GM21825 (cell line): ENCODE results near the gene ARHGEF11.

Source experiments
- ATAC-seq: cut with Tn5 transposase; IDR thresholded peaks from one replicate; pipeline ENCODE4 v1.9.1; 2021; ENCODE audit warnings: mild to moderate bottlenecking, moderate library complexity; ENCODE audit not compliant: unreplicated experiment

ARHGEF11 gene

DNA sequence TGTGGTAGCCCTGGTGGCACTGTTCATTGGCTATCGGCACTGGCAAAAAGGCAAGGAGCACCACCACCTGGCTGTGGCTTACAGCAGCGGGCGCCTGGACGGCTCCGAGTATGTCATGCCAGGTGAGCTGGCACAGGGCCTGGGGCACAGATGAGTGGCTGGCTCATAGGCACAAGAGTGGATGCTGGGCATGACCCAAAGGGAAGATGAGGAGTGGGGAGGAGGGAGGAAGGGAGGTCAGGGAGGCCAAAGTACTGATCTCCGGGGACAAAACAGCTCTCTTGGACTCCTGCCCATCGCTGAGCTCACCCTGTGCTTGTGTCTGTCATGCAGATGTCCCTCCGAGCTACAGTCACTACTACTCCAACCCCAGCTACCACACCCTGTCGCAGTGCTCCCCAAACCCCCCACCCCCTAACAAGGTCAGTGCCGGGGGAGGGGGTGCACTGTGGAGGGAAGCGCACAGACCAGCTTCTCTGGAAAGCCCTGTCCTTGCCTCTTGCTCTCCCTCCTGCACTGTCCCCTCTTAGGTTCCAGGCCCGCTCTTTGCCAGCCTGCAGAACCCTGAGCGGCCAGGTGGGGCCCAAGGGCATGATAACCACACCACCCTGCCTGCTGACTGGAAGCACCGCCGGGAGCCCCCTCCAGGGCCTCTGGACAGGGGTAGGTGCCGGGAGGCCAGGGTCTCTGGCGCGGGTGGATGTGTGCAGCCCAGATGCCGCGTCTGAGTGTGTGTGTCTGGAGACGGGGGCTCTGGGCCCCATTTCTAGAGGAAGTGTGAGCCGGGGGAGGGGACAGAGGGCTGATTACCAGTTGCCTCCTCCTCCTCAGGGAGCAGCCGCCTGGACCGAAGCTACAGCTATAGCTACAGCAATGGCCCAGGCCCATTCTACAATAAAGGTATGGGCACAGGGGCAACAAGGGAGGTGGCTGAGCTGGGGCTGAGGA lies 132.4 kb downstream of the ARHGEF11 start:
- no peak for ATAC-seq

- ATAC-seq: no peak
Observed at GRCh38 chr1:156912310-156912709, 133.2 kb downstream of the ARHGEF11 start.

DNA sequence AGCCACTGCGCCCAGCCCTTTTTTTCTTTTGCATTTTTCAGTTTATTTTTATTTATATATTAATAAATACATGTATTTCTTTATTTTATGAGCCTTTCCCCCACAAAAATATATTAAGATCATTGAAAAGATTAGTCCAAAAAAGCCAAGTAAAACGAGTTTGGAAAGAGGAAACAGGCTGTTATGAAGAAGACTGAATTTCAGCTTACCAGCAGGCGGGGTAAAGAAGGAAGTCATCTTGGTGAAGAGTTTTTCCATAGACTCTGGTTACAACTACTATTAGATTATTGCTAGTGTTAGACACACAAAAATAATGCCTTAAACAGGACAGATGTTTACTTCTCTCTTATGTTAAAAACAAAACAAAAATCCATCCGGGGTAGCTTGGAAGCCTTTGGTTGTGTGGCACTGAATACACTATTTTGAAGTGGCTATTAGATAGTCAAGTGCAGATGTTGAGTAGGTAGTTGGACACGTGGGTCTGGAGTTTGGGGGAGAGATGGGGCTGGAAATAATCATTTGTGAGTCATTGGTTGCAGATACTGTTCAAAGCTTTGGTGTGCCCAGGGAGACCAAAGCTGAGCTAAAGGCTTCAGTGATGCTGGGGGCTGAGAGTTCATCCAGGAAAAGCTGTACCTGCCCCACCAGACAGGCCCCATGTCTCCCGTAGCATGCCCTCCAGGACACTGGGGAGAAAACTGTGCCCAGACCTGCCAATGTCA lies 133.8 kb downstream of the ARHGEF11 start:
- ATAC-seq: no peak

GRCh38 chr1:156910309-156910782 lies 135.2 kb downstream of the ARHGEF11 start:
- no peak for ATAC-seq

GRCh38 chr1:156909671-156910070 lies 135.9 kb downstream of the ARHGEF11 start:
- no peak for ATAC-seq

GRCh38 chr1:156908955-156909354 lies 136.6 kb downstream of the ARHGEF11 start:
- no peak for ATAC-seq

DNA sequence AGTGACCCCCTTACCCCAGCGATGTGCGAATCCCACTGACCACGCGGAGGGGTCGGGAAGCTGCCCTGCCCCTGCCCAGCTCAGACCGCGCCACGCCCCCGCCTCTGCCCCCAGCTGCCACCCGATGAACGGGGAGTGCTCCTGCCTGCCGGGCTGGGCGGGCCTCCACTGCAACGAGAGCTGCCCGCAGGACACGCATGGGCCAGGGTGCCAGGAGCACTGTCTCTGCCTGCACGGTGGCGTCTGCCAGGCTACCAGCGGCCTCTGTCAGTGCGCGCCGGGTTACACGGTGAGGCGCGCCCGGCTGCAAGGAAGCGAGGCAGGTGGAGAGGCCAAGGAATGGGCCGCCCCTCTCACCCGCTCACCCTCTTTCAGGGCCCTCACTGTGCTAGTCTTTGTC lies 137.0 kb downstream of the ARHGEF11 start:
- no peak for ATAC-seq

- ATAC-seq: no peak
Observed at GRCh38 chr1:156906206-156906906, 139.2 kb downstream of the ARHGEF11 start.

DNA sequence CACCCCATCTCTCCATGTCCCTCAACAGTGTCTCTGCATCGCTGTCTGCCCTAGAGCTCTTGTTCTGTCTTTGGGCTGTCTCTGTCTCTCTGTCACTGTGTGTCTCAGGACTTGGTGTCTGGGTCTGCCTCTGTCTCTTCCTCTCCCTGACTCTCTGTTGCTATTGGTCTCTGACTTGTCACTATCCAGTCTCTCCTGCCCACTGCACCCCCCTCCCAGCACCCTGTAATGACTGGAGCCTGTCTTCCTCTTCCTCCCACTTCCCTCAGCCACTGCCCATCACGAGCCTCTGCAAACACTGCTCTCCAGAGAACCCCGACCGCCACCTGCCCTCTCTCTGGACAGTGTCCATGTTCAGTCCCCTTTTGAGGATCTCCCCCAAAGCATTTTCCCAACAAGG lies 139.9 kb downstream of the ARHGEF11 start:
- ATAC-seq: no peak

DNA sequence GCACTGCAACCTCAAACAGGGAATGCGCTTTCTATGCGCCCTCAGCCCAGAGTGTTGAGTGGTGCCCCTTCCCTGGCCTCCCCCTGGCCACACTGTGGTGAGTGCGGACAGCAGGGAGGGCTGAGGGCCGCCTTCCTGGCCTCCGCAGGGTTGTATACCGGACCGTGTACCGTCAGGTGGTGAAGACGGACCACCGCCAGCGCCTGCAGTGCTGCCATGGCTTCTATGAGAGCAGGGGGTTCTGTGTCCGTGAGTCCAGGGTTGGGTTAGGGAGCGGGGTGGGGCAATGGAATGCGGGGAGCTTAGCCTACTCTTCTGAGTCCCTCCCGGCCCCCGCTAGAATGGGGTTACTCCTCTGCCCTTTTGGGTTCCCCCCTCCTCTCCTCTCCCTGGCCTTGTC lies 140.4 kb downstream of the ARHGEF11 start:
- ATAC-seq: no peak

- ATAC-seq: no peak
Observed at GRCh38 chr1:156904187-156904959, 141.2 kb downstream of the ARHGEF11 start.

DNA sequence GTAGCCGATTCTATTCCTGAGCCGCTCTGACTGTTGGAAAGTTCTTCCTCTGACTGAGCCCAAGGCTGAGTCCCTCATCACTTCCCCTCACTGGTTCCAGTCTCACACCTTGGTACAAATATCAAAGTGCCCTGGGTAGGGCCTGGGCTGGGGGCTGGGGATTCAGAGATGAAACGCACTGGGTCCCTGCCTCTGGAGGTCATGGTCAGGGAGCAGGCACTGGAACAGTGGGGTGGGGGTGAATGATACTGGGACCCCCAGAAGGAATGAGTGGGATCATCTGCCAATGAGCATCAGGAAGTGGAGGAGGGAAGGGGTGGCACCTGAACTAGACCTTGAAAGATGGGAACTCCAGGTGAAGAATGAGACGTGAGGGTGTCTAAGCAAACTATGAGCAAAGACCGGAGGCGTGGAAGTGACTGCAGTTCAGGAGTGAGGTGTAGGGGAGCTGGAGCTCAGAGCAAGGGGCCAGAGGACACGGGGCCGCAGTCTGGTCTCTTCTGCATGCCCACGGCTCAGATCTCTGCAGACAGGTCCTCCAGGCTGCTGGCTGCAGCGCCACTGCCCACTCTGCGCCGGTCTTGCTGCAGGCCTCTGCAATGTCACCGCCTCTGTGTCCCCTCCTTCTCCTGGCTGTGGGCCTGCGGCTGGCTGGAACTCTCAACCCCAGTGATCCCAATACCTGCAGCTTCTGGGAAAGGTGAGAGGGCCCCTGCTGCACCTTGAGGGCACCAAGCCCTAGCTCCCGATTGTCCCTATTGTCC lies 142.0 kb downstream of the ARHGEF11 start:
- no peak for ATAC-seq

DNA sequence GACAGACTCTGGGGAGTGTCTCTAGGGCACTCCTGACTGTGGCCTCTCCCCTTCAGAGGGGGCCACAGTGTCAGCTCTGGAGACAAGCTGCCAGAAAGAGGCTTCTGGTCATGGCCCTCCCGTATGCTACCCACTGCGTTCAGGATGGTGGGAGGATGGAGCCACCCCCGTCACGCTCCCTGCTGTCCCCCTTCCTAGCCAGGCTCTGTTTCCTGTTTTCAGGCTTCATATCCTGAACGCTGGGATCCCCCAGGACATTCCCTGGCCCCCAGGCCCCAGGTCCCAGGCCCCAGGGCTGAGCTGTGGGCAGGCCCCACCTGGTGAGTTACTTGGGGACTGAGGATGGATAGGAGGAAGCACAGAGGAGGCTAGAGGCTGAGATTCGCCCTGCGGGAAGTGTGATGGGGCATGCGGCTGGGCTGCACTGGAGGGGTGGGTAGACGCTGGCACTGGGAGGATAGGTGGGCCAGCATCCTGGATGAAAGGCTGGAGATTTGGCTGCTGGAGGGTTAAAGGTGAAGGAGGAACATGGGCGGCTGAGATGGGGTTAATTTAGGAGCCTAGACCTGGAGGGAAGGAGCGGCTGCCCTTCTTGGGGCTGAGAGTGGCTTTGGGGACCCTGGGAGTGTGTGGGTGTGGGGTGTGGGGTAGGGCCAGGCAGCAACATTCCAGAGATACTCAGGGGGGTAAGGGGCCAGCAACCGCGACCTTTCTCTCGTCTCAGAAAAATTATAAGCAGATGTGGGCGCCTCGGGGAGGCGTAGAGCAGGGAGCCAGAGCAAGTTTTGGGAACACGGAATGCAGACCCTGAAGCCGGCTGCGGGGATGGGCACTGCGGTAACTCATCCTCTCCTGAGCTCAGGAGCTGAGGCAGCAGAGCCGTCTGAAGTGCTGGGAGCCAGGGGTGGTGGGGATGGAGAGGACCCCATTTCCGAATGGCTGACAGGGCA lies 143.3 kb downstream of the ARHGEF11 start:
- ATAC-seq: no peak

GRCh38 chr1:156901590-156901900 lies 144.0 kb downstream of the ARHGEF11 start:
- ATAC-seq: no peak

GRCh38 chr1:156900896-156901589 lies 144.5 kb downstream of the ARHGEF11 start:
- ATAC-seq: no peak

GRCh38 chr1:156899956-156900718 lies 145.4 kb downstream of the ARHGEF11 start:
- ATAC-seq: no peak

DNA sequence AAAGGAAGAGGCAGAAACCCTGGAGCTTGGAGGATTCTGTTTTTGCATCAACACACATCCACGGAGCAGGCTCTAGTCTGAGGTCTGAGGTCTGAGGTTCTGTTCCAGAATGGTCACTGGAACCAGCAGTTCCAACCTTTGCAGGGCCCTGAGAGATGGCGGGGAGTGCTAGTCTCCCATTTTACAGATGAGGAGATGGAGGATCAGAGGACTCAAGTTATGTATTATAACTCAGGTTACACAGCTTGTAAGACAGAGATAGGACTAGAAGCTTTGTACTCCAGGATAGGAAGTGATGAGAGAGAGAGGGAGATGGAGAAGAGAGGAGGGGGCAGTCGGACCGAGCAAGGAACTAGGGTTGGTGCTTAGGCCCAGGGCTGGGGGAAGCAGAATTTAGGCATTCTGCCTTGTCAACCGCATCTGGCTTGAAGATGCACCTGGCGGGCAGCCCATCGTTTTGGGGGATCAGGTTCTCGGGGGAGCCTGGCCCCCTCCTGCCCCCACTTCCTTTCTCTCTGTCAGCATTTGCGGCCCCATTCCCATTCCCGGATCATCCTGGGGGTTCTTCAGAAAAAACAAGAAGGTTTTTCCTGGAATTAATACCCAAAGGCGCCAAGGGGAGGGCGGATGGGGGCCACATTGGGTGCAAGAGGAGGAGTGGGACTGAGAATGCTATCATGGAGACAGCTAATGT lies 146.4 kb downstream of the ARHGEF11 start:
- no peak for ATAC-seq
